OCI-LY7 (cell line): ENCODE results near the gene CPNE1.

ENCODE experiments used
- CTCF ChIP-seq: fragments of 200-600 bp; sonication (generic); conservative IDR thresholded peaks from 2 replicates; pipeline ENCODE4 v1.5.1; 2014; ENCODE audit warnings: mild to moderate bottlenecking, antibody characterized with exemption, low read length, moderate library complexity, mixed read lengths
- EZH2phosphoT487 ChIP-seq: fragments of 200-600 bp; sonication (generic); IDR thresholded peaks from 2 replicates; pipeline ENCODE4 v1.6.1; 2018; ENCODE audit warnings: low read depth, borderline replicate concordance, mild to moderate bottlenecking, mixed run types, antibody characterized with exemption, low read length, moderate library complexity, mixed read lengths

GRCh38 chr20:35607003-35607735, 57.5 kb downstream of the CPNE1 start:
- TF ChIP-seq CTCF (no peak), EZH2phosphoT487 (no peak)
